NCI-H146 treated with DMSO at 0.1 percent for 48 hours (cell line): ENCODE data around the gene KLHDC8B.
"Not testable (repeated sequence)": the region's sequence is repeated elsewhere in the genome, so short reads cannot be mapped to it uniquely, and the experiment has no call there.

Source experiments
- DNase-seq: peaks from one replicate; lab custom pipeline; 2025; ENCODE audit not compliant: unreplicated experiment; lab: John Stamatoyannopoulos, UW

KLHDC8B gene

DNA sequence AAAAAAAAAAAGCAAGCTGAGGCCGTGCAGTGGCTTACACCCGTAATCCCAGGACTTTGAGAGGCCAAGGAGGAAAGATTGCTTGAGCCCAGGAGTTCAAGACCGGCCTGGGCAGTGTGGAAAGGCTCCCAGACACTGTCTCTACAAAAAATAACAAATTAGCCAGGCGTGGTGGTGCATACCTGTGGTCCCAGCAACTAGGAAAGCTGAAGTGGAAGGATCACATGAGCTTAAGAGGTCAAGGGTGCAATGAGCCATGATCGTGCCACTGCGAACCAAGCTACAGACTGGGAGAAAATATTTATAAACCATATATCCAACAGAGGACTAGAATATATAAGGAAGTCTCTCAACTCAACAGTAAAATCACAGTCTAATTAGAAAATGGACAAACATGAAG, 10.0 kb downstream of the KLHDC8B start:
- DNase-seq: no peak

DNA sequence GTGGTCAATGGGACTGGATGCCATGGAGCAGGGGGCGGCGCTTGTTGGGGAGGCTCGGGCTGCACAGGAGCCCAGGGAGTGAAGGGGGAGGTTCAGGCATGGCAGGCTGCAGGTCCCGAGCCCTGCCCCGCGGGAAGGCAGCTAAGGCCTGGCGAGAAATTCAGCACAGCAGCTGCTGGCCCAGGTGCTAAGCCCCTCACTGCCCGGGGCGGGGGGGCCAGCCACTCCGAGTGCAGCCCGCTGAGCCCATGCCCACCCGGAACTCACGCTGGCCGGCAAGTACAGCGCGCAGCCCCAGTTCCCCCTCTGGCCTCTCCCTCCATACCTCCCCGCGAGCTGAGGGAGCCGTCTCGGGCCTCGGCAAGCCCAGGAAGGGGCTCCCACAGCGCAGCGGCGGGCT, 11.3 kb downstream of the KLHDC8B start:
- no peak for DNase-seq

DNA sequence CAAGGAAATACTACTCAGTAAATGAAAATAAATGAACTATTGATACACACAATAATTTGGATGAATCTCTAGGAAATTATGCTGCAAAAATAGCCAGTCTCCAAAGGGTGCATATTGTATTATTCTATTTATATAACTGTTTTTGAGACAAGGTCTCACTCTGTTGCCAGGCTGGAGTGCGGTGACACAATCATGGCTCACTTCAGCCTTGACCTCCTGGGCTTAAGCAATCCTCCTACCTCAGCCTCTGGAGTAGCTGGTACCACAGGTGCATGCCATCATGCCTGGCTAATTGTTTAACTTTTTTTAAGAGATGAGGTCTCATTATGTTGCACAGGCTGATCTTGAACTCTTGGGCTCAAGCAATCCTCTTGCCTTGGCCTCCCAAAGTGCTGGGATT, 12.5 kb downstream of the KLHDC8B start:
- DNase-seq: no peak

DNA sequence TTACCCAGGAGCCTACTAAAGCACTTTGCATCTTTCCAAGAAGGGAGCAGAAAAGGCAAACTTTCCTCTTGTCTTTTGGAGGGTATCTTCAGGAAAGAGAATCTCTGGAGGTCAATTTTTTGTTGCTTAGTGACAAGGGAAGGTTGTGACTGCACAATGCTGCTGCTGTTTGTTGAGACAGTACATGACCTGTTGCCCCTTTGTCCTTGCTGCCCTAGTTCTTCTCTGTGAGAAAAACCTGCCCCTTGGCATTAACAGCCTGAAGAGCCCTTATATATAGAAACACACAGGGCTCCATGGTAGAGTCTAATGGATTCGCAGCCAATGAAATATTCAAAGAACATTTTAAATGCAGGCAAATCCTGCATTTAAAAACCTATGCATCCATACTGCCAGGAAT, 20.3 kb downstream of the KLHDC8B start:
- no peak for DNase-seq

- DNase-seq: no peak
Measured at GRCh38 chr3:49198161-49198560, 26.8 kb downstream of the KLHDC8B start.

DNA sequence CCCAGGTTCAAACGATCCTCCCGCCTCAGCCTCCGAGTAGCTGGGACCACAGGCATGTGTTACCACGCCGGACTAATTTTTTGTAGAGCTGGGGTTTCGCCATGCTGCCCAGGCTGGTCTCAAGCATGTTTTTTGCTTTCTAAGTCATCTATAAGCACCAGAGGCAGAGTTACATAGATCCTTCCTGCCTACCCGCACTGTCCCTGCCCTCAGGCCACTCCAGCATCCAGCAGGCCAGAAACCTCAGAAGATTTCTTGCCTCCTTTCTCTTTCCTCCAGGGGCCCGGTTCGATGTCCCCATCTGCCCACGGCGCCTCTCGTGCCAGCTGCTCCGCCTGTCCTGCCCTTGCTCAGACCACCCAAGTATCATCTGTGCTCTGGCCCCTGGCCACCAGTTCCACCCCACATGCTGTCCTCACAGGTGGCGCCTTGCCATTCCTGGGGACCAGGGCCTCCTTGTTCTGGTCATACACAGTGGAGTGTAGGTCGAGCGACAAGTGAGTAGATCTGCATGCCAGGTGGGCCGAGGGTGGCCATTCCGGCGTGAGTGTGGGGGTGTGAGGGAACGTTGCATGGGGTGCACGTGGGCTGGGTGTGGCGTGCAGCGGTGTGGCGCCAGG, 27.3 kb downstream of the KLHDC8B start:
- no peak for DNase-seq

DNA sequence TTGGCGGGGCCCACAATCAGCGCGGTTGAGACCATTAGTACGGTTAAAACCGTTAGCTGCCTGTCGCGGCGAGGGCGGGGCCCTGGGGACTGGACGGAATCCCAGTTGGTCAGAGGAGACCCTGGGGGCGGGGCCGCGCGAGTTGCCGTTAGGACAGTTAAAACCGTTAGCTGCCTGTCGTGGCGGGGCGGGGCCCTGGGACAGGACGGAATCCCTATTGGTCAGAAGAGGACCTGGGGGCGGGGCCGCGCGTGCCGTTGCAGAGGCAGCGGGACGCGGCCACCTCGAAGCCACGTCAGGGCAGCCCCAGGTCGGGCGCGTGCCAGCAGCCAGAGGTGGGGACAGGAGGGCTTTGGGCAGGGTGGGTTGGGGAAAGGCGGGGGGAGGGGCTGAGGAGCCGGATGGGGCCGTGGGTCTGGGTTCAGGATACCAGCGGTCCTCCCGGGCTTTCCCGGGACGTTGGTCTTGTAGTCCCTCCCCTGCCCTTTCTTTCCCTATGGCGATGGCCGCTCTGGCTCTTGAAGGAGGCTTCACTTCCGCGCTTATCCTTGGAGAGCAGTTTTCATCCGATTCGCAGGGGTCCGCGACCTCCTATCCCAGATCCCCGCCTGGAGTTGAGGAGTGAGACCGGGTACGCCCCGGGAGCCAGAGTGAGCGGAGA, 28.0 kb downstream of the KLHDC8B start:
- no peak for DNase-seq

GRCh38 chr3:49199900-49200281, 28.5 kb downstream of the KLHDC8B start:
- no peak for DNase-seq

DNA sequence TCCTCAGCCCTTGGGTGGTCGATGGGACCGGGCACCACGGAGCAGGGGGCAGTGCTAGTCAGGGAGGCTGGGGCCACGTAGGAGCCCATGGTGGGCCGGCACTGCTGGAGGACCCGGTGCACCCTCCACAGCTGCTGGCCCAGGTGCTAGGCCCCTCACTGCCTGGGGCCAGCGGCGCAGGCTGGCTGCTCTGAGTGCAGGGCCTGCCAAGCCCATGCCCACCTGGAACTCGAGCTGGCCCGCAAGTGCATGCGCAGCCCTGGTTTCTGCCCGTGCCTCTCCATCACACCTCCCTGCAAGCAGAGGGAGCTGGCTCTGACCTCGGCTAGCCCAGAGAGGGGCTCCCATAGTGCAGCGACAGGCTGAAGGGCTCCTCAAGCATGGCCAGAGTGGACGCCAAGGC, 42.1 kb downstream of the KLHDC8B start:
- no peak for DNase-seq

- no peak for DNase-seq
Measured at GRCh38 chr3:49213998-49214397, 42.6 kb downstream of the KLHDC8B start.

DNA sequence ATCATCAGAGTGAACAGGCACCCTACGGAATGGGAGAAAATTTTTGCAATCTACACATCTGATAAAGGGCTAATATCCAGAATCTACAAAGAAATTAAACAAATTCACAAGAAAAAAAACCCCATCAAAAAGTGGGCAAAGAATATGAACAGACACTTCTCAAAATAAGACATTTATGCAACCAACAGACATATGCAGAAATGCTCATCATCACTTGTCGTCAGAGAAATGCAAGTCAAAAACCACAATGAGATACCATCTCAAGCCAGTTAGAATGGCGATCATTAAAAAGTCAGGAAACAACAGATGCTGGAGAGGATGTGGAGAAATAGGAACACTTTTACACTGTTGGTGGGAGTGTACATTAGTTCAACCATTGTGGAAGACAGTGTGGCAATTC, 45.3 kb downstream of the KLHDC8B start:
- DNase-seq: not testable (repeated sequence)

- not testable (repeated sequence) for DNase-seq
Measured at GRCh38 chr3:49217108-49217507, 45.7 kb downstream of the KLHDC8B start.

GRCh38 chr3:49217688-49218470, 46.5 kb downstream of the KLHDC8B start:
- no peak for DNase-seq

- not testable (repeated sequence) for DNase-seq
Measured at GRCh38 chr3:49218471-49218989, 47.1 kb downstream of the KLHDC8B start.

- no peak for DNase-seq
Measured at GRCh38 chr3:49219132-49219531, 47.7 kb downstream of the KLHDC8B start.

- DNase-seq: not testable (repeated sequence)
Measured at GRCh38 chr3:49220985-49221563, 49.7 kb downstream of the KLHDC8B start.

GRCh38 chr3:49222002-49222401, 50.6 kb downstream of the KLHDC8B start:
- no peak for DNase-seq
